GM12892 (cell line): ENCODE data around the gene ARID3C.

Source experiments
- DNase-seq: peaks from one replicate; pipeline ENCODE4 v3.0.0; 2011; ENCODE audit not compliant: insufficient read length
- FAIRE-seq: peaks from 2 replicates; lab custom pipeline; 2011; peaks lifted over from hg19 to GRCh38; lab: Jason Lieb, UNC
- POLR2A ChIP-seq: IDR thresholded peaks from 2 replicates; pipeline ENCODE4 v1.6.1; 2011; ENCODE audit warnings: low read depth, low read length, control low read depth
- POLR2AphosphoS5 ChIP-seq: IDR thresholded peaks from 2 replicates; pipeline ENCODE4 v1.6.1; 2011; ENCODE audit warnings: low read depth, low read length, control low read depth
- TAF1 ChIP-seq: IDR thresholded peaks from 2 replicates; pipeline ENCODE4 v1.6.1; 2011; ENCODE audit warnings: low read depth, mild to moderate bottlenecking, control low read depth, low read length, borderline replicate concordance

Gene ARID3C

DNA sequence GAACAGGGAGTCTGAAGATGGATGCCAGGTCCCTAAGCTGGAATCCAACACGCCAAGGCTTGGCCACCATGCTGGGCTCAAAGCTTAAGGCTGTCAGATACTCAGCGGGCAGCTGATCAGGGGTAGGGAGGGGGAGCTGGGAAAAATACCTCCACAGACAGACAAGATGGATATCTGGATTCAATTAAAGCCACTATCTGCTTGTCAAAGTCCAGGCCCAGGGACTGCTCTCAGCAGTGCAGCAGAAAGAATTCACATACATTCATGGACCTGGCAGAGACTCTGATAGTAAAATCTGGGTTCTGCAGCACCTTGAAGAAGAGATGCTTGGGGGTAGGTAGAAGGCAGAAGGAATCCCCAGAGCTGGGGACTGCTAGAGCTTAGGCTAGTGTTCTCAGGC is 13.7 kb downstream of the ARID3C start:
- TF ChIP-seq POLR2A (no peak), POLR2AphosphoS5 (no peak), TAF1 (no peak)
- no peak for DNase-seq
- FAIRE-seq = no peak

DNA sequence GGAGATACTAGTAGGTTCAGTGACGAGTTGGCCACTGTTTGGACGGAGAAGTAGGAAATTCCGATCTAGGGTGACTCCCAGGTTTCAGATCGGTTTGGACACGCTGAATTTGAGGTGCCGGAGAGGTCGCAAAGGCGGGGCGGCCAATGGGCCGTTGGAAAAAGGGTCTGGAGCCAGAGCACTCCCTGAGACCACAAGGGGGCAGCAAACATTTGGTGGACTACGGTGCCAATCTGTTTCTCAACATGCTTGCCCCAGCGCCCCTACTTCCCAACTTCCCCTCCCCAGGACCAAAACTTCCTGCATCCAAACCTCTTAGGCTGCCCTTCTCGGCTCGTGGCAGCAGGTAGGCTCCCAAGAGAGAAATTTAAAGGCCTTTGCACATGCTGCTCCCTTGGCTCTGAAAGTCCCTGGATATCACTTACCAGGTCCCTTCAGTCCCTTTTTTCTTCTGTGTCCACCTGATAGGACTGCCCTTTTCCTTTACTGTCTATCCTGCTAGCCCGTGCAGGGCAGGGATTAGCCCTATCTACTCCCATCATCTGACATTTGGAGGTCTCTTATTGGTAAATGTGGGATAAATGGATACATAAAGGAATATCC is 16.0 kb downstream of the ARID3C start:
- no peak for DNase-seq
- TF ChIP-seq TAF1 (no peak), POLR2AphosphoS5 (no peak), POLR2A (no peak)
- peak; percentile 89 for FAIRE-seq

DNA sequence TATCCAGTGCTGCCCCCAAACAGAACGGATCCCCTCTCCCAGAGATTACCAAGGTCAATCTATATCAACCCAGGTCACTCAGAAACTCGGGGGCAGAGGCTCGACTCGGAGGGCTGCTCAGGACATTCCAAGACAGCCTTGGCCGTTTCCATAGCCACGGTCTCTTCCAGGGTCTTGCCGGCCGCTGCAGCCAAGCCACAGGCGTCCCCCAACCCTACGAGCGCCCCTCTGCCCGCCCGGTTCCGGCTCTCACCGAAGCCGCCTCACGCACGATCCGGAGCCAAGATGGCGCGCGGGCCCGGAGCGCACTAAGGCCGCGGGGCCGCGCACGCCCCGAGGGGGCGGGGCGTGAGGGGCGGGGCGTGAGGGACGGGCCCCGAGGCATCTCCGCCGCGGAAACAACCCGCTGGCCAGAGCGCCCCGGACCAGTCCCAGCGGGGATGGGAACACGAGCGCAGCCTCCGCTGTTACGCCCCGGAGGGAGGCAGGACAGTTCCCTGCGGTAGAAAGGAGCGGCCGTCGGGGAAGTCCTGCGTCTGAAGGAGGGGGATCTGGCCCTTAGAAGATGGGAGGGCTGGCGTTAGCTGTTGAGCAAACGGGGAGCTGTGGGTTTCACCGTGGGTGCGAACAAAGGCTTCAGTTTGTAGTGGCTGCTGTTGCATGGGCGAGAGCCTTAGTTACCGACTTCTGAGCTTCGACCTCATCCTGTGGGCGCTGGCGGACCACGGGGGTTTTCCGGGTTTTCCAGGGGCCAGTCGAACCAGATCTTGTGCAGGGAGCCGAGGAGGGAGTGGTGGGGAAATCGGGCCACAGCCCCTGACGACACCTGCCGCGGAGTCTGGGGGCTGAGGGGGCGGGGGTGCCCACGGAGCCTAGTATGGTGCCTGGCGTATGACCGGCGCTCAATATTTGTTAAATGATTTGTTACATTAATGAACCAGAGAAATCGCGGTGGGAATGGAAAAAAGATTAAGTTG is 16.8 kb downstream of the ARID3C start, which contains the start of gene RPP25L:
RPP25L (minus strand) TSS at position 287 of the 977 bp plus-strand sequence. CDS start 801 bp downstream, outside the sequence.
- DNase-seq (peak; percentile 96), FAIRE-seq (peak; percentile 92)
- peak; percentile 82; the same call in 1 of the 2 replicates for TF ChIP-seq POLR2A
- TF ChIP-seq TAF1 = 0 out of 2 replicates have a peak, but pooled peaks have one; percentile 51
- peak; percentile 80 for TF ChIP-seq POLR2AphosphoS5

DNA sequence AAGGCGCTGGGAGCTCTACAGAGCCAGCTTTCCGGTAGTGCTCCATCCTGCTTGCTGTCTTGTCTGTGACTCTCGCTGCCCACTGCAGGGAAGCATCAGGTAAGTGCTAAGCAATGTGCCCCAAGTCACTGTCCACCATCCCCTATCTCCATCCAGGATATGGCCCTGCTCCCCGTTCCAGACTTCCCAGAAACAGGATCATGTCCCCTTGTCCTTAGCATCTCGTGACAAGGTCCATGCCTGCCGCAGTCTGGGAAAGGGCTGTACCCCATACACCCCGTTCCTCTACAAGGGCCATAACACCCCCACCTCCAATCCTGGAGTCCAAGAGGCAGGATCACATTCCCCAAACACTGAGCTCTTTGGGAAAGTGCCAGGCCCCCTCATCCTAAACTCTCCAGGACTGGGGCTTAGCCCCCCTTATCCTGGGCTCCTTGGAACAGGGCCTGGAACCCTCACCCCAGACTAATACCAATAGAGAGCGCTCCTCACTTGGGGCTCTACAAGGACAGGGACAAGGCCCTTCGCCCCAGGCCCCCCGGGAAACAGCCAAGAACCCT is 17.5 kb downstream of the ARID3C start:
- FAIRE-seq (peak; percentile 30), DNase-seq (no peak)
- TF ChIP-seq POLR2A = no peak
- TF ChIP-seq TAF1 = no peak
- no peak for TF ChIP-seq POLR2AphosphoS5

DNA sequence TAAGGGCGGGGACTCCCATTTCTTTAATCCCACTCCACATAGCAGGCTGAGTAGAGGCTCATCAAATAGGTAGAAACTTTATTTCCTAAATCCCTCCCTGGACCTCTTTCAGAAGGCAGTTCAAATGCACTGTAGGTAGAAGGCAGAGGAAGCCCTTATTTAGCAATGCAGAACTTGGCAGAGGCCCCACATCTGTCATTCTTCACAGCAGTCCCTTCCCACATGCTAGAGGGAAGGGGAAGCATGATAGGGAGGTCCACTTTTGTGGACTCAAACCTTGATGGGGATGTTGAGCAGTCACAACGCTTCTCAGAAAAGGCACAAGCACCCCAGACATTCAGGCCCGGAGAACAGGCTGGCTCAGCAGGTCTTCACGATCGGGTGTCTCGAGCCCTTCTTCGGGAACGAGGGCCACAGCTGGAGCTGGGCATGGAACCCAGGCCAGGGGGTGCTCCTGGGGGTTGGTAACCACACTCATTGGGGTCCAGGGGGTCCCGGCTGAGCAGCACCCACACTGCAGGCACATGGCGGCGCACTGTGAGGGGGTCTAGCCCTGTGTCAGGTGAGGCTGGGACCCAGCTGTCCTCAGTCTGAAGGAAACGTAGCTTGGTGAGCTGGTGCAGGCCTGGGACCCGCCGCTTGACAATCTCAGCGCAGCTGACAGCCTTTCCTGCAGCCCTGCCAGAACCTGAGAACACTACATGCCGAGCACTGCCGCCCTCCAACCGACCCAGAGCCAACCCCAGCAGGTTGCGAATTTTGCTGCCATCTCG is 18.2 kb downstream of the ARID3C start:
- FAIRE-seq (no peak), DNase-seq (no peak)
- TF ChIP-seq POLR2AphosphoS5 (no peak), TAF1 (no peak), POLR2A (no peak)

DNA sequence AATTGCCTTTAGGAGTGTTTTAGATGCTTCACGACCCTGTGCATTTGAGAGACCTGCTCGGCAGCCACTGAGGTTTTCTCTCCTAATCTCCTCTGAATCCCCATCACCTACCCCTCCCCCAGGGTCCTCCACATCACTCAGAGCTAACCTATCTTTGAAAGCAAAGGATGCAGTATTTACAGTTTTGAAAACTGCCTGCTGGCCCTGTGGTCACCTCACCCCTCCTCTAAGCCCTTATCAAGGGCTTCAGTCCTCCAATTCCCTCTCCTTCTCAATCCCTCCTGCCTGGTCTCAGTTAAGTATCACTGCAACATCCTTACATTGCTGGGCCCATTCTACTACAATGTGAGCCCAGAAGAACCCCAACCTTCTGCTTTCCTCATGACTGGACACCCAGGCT is 21.5 kb downstream of the ARID3C start:
- no peak for FAIRE-seq
- no peak for DNase-seq
- TF ChIP-seq POLR2AphosphoS5 (no peak), POLR2A (no peak), TAF1 (no peak)

DNA sequence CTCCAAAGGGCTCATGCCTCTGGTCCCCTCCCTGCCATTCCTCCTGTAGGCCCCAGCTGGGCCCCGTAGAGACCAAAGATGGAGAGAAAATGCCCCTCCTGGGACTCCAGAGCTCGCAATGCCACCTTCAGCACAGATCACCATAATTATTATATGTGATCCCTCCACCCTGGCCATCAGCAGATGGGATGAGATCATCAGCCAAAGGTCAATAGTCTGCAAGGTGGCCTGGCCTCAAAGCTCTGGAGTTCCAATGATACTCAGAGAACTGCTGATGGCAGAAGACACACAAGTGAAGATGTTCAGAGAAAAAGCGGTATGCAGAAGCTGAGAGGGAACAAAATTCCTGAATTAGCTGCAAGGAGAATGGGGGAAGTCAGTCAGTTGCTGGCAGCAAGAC is 22.0 kb downstream of the ARID3C start:
- FAIRE-seq (no peak), DNase-seq (no peak)
- TF ChIP-seq TAF1 (no peak), POLR2AphosphoS5 (no peak), POLR2A (no peak)

DNA sequence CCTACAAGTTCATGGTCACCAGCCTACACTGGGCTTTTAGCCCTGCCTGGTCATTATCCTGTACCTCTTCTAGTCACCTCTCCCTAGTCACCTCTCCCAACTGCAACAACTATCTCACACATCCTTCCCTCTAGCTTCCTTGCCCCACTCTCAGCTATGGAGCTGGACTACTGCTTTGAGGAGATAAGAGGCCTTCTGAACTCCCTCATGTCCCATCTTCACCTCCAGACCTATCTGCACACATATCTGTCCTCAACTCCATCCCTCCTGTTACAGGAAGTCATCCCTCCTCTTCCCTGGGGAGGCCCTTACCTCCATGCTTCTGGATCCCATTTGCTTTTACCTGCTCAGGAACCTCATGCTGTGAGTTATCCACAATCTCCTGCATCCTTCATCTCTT is 22.7 kb downstream of the ARID3C start:
- no peak for DNase-seq
- TF ChIP-seq POLR2AphosphoS5 = no peak
- no peak for TF ChIP-seq TAF1
- TF ChIP-seq POLR2A = no peak
- FAIRE-seq = no peak

DNA sequence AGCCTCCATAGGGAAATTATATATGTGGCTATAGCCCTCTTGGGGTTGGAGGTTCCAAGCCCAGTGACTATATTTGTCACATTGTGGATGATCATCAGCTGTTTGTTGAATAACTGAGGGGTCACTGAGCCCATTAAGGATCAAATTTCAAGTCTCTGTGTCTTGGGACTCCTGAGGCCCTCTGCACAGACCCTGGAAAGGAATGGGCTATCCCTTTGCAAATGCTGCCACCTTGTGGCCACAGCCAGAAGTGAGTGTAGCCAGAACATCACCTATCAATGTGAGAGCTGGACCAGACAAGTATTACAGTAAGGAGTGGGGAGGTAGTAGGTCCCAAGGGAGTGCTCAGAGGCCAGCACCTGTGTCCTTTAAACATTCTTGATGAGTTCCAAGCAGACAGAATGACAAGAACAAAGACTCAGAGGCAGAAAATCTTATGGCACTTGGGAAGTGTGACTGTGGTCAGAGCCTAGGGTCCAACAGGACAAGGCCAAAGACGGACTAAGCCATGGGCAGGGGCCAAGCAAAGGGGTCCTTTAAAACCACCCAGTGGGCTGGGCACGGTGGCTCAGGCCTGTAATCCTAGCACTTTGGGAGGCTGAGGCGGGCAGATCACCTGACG is 25.1 kb downstream of the ARID3C start:
- DNase-seq (peak; percentile 65), FAIRE-seq (peak; percentile 95)
- TF ChIP-seq POLR2AphosphoS5 (no peak), TAF1 (no peak), POLR2A (no peak)

DNA sequence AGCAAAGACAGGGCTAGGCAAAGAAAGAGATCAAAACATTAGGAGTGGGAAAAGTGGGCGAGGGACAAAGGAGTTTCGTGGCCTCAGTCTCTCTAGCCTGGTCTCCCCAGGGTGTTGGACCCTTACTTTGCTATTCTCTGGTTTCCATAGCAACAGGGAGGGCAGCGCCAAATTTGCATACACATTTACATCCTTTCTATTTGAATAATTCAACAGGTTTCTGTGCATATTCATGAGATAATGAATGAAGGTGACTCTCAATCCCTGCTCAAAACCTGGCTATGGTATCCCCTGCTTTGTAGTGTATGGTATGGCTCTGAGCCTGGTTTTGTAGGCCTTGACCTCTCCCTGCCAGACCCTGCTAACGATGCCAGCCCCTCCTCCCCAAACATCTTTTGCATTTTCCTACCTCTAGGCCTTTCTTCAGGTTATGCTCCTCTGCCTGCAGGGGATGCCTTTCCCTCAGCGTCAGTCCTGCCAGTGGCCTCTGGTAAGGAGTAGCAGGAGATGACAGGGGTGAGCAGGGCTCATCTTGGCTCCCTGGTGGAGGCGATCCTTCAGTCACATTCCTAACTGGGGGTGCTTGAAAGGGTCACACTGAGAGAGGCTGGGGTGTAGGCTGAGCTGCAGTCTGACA is 26.8 kb downstream of the ARID3C start:
- TF ChIP-seq POLR2A (no peak), POLR2AphosphoS5 (no peak), TAF1 (no peak)
- DNase-seq = no peak
- FAIRE-seq = no peak

DNA sequence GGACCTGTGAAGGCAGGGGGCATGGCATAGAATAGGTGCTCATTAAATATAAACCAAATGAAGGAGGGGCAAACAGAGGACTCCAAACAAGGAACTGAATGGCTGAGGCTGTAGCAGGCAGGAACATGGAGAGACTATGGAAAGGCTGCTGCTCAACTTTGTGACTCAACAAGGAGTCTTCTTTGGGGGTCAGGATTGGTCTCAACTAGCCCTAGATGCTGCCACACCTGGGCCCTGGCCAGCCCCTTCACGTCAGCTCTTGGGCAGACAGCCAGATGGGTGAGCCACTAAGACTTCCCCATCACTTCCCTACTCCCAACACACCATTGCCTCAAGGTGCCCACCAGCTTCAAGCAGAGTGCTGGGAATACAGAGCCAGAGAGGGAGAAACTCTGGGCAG is 28.0 kb downstream of the ARID3C start:
- DNase-seq = no peak
- TF ChIP-seq POLR2AphosphoS5 (no peak), TAF1 (no peak), POLR2A (no peak)
- no peak for FAIRE-seq

DNA sequence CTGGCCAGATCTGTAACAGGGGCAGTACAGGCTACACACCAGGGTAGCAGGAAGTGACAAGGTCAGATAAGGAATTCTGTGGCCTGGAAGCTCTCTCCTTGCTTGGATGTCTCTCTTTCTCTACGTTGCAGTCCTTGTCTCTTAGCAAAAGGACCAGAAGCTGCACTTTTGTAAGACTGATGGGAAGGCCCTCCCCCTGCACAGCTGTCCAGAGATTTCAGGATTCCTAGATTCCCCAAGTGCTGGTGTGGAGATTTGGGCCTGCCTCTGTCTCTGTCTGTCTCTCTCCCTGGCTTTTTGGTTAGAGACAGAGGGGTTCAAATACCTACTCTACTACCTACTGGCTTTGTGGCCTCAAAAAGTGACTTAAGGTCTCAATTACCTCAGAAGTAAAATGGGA is 29.3 kb downstream of the ARID3C start:
- FAIRE-seq (no peak), DNase-seq (no peak)
- TF ChIP-seq POLR2A (no peak), POLR2AphosphoS5 (no peak), TAF1 (no peak)
